ENCODE data around the gene ANKRD40CL. TPM values are rescaled to one million over a fixed set of nuclear protein-coding genes. Genes with fewer than 3 reads are reported as not detected.

The ANKRD40CL gene
- total RNA-seq, 1 experiment from 2014 or later, result not detected

DNA sequence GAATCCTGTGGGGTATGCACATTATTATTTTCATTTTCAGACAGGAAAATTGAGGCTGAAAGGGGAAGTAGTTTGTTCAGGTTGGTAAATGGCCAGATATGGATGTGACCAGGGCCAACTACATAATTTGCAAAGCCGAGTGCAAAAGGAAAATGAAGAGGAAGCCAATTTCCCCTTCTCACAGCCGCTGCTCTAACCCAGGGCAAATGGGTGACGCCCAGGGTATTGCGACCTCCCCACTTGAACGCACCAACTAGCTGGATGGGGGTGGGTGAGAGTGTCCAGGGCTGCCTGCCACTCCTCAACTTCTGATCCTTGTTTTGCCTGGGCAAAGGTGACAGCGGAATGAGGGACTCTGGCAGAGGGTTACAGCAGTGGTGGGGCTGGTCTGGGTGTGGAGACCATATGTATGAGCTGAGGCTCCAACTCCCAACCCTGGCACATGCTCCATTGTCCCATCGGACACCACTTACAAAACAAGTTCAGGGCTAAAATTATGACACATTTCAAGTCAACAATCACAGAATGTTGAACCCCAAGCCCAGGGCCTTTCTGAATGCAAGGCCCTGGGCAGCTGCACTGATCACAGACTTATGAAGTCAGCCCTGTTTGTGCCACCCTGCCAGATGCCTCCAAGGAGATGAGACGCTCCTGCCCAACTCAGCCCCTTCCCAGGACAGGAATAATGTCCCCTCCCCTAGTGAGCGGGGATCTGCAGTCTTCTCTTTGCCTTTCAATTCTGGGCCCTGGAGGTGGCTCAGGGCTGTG, 1.7 kb downstream of the ANKRD40CL start (continued):
- TF ChIP-seq ZNF671 (CRISPR knock-in tag; IDR thresholded peaks at IDR 0.05), result no peak
- no peak for TF ChIP-seq ATF1 (CRISPR knock-in tag; IDR thresholded peaks at IDR 0.05)

- Mint-ChIP-seq H3K27ac (no peak overlapping the region), H3K9me3 (no peaks in the 10 kb centered on the region), H3K4me3 (no peak overlapping the region), H3K36me3 (no peaks in the 10 kb centered on the region), H3K4me1 (peaks cover 16% of the 10 kb centered on the region), H3K27me3 (ENCODE audit: low read depth) (no peaks in the 10 kb centered on the region; the same call in 1 of the 2 replicates)
- ChIA-PET POLR2A (no interaction called here), CTCF (interaction anchor here (7.7 kb wide), 1 partner anchor 19 kb away, joined by 70 read pairs; no protein-coding TSS in a partner anchor)
- no peak for ATAC-seq
- no peak for DNase-seq (ENCODE audit: low spot score)
- no peak for TF ChIP-seq FOXJ3 (CRISPR knock-in tag; IDR thresholded peaks at IDR 0.05; ENCODE audit: borderline replicate concordance)
- no peak for TF ChIP-seq ATF2 (CRISPR knock-in tag; IDR thresholded peaks at IDR 0.05; ENCODE audit: borderline replicate concordance, low read depth)
- no peak for TF ChIP-seq ZNF121 (CRISPR knock-in tag; IDR thresholded peaks at IDR 0.05)
- no peak for TF ChIP-seq OVOL2 (CRISPR knock-in tag; IDR thresholded peaks at IDR 0.05; ENCODE audit: borderline replicate concordance)
- TF ChIP-seq NR2C2 (CRISPR knock-in tag; IDR thresholded peaks at IDR 0.05), result no peak
- TF ChIP-seq MAX (CRISPR knock-in tag; IDR thresholded peaks at IDR 0.05), result no peak
- no peak for TF ChIP-seq ZNF263 (CRISPR knock-in tag; IDR thresholded peaks at IDR 0.05; ENCODE audit: low read depth)
- no peak for TF ChIP-seq JAZF1 (CRISPR knock-in tag; IDR thresholded peaks at IDR 0.05)
- TF ChIP-seq ELF4 (CRISPR knock-in tag; IDR thresholded peaks at IDR 0.05; ENCODE audit: low read depth), result no peak
- no peak for TF ChIP-seq JUN (CRISPR knock-in tag; IDR thresholded peaks at IDR 0.05)
- TF ChIP-seq ZNF138 (CRISPR knock-in tag; conservative IDR thresholded peaks at IDR 0.05), result no peak
Measured at GRCh38 chr17:50764734-50765149, 2.6 kb downstream of the ANKRD40CL start.

GRCh38 chr17:50763716-50764475, 3.4 kb downstream of the ANKRD40CL start:
- no peak for TF ChIP-seq NFYB (CRISPR knock-in tag; conservative IDR thresholded peaks at IDR 0.05; ENCODE audit: low read depth)
- TF ChIP-seq, protein P1, sequence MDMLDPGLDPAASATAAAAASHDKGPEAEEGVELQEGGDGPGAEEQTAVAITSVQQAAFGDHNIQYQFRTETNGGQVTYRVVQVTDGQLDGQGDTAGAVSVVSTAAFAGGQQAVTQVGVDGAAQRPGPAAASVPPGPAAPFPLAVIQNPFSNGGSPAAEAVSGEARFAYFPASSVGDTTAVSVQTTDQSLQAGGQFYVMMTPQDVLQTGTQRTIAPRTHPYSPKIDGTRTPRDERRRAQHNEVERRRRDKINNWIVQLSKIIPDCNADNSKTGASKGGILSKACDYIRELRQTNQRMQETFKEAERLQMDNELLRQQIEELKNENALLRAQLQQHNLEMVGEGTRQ (CRISPR knock-in tag; IDR thresholded peaks at IDR 0.05), result no peak
- TF ChIP-seq, protein P2, sequence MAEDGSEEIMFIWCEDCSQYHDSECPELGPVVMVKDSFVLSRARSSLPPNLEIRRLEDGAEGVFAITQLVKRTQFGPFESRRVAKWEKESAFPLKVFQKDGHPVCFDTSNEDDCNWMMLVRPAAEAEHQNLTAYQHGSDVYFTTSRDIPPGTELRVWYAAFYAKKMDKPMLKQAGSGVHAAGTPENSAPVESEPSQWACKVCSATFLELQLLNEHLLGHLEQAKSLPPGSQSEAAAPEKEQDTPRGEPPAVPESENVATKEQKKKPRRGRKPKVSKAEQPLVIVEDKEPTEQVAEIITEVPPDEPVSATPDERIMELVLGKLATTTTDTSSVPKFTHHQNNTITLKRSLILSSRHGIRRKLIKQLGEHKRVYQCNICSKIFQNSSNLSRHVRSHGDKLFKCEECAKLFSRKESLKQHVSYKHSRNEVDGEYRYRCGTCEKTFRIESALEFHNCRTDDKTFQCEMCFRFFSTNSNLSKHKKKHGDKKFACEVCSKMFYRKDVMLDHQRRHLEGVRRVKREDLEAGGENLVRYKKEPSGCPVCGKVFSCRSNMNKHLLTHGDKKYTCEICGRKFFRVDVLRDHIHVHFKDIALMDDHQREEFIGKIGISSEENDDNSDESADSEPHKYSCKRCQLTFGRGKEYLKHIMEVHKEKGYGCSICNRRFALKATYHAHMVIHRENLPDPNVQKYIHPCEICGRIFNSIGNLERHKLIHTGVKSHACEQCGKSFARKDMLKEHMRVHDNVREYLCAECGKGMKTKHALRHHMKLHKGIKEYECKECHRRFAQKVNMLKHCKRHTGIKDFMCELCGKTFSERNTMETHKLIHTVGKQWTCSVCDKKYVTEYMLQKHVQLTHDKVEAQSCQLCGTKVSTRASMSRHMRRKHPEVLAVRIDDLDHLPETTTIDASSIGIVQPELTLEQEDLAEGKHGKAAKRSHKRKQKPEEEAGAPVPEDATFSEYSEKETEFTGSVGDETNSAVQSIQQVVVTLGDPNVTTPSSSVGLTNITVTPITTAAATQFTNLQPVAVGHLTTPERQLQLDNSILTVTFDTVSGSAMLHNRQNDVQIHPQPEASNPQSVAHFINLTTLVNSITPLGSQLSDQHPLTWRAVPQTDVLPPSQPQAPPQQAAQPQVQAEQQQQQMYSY (CRISPR knock-in tag; IDR thresholded peaks at IDR 0.05), result no peak
- H3K27me3 Mint-ChIP-seq (ENCODE audit: low read depth), result no peaks in the 10 kb centered on the region; the same call in 1 of the 2 replicates
- H3K27ac Mint-ChIP-seq, result no peak overlapping the region
- no peaks in the 10 kb centered on the region for H3K36me3 Mint-ChIP-seq
- no peak for DNase-seq (ENCODE audit: low spot score)
- H3K4me3 Mint-ChIP-seq, result peak overlapping the region; percentile 66; the same call in 1 of the 2 replicates
- CTCF ChIA-PET, result interaction anchor here (0.6 to 7.7 kb wide), 9 partner anchors 19 to 186 kb away, joined by 3 to 70 read pairs (median 4); no protein-coding TSS in a partner anchor
- ATAC-seq, result no peak
- peaks cover 16% of the 10 kb centered on the region for H3K4me1 Mint-ChIP-seq
- POLR2A ChIA-PET, result interaction anchor here (0.9 to 2.0 kb wide), 3 partner anchors 45 to 153 kb away, joined by 3 to 16 read pairs (median 9); partner anchors contain the start of genes LUC7L3 and TOB1
- no peaks in the 10 kb centered on the region for H3K9me3 Mint-ChIP-seq
